GM18502 (cell line): Measurements from ENCODE around the gene LCN10.
"Not testable (repeated sequence)": the region's sequence is repeated elsewhere in the genome, so short reads cannot be mapped to it uniquely, and the experiment has no call there.

Experiments used
- ATAC-seq: cut with Tn5 transposase; IDR thresholded peaks from one replicate; pipeline ENCODE4 v1.9.1; 2021; ENCODE audit warnings: mild to moderate bottlenecking; ENCODE audit not compliant: unreplicated experiment, poor library complexity

The LCN10 gene

DNA sequence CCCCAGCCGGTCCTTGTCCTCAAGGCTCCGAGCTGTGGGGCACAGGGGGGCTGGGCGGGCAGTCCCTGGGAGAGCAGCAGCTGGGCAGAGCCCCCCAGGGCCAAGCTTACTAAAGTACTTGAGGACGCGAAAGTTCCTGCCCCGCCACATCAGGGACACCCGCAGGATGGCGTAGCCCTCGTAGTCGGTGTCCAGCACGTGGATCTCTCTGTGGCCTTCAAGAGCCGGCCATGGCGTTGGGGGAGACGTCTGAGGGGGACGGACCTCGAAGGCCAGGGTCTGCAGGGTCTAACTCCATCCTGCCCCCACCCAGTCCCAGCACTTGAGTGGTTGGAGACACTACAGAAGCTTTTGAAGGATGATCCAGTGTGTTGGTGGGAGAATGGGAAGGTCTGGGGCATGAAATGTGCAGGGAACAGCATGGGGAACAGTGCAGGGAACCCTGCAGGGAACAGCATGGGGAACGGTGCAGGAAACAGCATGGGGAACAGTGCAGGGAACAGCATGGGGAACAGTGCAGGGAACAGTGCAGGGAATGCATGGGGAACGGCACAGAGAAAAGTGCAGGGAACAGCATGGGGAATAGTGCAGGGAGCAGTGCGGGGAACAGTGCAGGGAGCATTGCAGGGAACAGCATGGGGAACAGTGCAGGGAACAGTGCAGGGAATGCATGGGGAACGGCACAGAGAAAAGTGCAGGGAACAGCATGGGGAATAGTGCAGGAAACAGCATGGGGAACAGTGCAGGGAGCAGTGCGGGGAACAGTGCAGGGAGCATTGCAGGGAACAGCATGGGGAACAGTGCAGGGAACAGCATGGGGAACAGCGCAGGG, 12.8 kb upstream of the LCN10 start:
- not testable (repeated sequence) for ATAC-seq

- no peak for ATAC-seq
Measured at GRCh38 chr9:136754626-136755301, 12.0 kb upstream of the LCN10 start.

GRCh38 chr9:136754059-136754572, 11.4 kb upstream of the LCN10 start:
- ATAC-seq = no peak

DNA sequence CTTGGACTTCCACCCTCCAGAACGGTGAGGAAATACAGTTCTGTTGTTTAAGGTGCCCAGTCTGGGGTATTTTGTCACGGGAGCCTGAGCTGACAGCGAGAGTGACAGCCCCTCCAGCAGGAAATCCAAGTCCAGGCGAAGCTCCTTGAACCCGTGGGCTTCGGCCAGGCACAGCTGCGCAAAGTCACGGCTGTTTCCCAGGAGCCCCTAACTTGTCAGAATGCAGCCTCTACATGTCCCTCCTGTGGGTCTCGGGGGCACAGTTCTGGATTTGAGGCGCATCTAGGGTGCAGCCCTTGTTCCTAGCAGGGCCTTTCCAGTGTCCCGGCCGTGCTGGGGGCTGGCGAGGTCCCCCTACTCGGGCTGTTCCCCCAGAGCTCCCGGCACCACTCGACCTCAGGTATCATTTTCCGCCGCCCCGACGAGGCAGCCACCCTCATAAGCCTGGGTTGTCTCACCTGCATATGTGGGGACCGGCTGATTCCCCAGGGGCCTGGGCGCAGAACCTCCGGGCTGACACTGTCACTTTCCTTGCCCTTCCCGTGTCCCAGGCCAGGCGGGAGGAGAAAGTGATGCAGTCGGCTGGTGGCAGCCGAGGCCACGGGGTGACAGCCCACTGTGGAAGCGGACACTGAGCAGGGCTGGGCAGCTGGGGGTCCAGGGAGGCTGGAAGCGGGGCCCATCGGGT, 10.8 kb upstream of the LCN10 start:
- no peak for ATAC-seq

GRCh38 chr9:136751814-136752213, 9.1 kb upstream of the LCN10 start:
- ATAC-seq = no peak

- ATAC-seq = no peak
Measured at GRCh38 chr9:136751244-136751643, 8.5 kb upstream of the LCN10 start.

DNA sequence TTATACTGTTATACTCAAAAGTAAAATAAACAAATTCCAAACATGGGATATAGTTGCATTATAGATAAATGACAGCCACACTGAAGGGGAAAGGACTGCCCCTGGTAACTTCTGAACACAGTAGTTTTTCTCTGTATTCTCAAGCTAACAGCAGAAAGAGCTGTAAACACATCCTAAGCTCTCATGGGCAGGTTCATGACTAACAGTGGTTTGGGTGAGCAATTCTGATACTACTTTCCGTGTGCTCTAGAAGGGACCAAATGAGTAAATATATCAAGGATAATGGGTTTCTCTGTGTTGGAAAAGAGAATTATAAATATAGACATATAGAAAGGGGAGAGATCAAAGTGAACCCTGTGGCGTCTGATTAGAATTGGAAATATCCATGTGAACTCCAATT, 7.8 kb upstream of the LCN10 start:
- no peak for ATAC-seq

DNA sequence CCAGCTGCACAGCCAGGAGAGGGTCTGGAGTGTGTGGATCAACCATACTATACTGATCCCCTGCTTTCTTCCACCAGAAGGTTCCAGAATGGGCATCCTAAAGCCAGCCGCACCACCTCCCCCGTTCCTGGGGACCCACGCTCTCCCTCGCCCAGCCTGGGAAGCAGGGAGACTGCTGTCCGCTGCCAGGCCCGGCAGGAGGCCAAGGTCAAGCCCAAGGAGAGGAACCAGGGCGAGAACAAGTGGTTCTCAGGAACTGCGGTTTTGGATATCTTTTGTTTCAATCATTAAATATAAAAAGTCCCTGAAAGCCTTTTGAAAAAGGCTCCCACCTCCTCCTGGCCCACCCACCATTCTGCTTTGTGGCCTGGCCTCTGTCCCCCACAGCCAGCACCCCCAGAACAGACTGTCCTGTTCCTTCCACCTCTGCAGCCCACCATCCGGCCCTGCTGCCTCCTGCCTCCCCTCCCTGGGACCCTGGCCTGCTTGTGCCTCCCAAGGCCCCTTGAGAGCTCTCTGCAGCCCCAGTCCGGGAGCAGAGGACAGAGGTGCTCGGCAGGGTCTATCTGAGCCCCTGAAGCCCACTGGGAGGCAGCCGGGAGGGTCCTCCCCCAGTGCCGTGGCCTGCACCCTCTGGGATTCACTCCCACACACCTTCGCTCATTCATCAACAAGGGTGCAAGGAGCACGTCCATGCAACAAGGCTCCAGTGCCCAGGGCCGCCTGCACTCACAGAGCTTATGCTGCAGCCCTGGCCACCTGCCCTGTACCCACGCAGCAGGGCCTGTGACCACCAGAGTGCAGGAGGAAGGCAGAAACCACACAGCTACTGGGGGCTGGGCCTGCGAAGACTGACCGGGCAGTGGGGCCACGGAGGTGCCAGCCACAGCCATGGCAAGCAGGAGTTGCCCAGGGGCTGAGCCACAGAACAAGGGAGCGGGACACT, 6.2 kb upstream of the LCN10 start:
- ATAC-seq = no peak

GRCh38 chr9:136748201-136748600, 5.5 kb upstream of the LCN10 start, which contains the start of gene LCN6:
LCN6 (minus strand) TSS chr9:136748525; CDS start chr9:136748483, 42 bp downstream.
- no peak for ATAC-seq

GRCh38 chr9:136747161-136748060, 4.7 kb upstream of the LCN10 start:
- no peak for ATAC-seq

GRCh38 chr9:136746621-136747020, 3.9 kb upstream of the LCN10 start:
- ATAC-seq = no peak

DNA sequence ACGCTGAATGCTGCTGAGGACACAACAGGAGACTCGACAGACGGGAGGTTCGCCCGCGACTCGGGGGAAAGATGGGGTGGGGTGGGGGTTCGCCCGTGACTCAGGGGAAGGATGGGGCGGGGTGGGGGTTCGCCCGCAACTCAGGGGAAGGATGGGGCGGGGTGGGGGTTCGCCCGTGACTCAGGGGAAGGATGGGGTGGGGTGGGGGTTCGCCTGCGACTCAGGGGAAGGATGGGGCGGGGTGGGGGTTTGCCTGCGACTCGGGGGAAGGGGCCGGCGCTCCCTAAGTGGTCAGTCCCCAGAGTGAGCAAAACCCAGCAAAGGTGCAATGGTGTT, 3.4 kb upstream of the LCN10 start:
- no peak for ATAC-seq

GRCh38 chr9:136745389-136746154, 2.8 kb upstream of the LCN10 start:
- no peak for ATAC-seq

DNA sequence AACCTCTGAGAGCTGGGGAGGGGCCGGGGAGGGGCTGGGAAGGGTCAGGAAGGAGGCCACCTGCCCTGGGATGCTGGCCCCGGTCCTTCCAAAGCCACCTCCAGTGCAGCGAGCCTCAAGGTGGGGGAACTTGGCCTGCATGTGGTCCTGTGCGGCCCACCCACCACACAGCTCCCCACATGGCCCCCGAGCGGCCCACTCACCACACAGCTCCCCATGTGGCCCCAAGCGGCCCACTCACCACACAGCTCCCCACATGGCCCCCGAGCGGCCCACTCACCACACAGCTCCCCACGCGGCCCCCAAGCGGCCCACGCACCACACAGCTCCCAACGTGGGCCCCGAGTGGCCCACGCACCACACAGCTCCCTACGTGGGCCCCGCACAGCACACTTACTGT, 2.0 kb upstream of the LCN10 start:
- ATAC-seq = no peak

GRCh38 chr9:136743639-136744211, 985 bp upstream of the LCN10 start:
- no peak for ATAC-seq

DNA sequence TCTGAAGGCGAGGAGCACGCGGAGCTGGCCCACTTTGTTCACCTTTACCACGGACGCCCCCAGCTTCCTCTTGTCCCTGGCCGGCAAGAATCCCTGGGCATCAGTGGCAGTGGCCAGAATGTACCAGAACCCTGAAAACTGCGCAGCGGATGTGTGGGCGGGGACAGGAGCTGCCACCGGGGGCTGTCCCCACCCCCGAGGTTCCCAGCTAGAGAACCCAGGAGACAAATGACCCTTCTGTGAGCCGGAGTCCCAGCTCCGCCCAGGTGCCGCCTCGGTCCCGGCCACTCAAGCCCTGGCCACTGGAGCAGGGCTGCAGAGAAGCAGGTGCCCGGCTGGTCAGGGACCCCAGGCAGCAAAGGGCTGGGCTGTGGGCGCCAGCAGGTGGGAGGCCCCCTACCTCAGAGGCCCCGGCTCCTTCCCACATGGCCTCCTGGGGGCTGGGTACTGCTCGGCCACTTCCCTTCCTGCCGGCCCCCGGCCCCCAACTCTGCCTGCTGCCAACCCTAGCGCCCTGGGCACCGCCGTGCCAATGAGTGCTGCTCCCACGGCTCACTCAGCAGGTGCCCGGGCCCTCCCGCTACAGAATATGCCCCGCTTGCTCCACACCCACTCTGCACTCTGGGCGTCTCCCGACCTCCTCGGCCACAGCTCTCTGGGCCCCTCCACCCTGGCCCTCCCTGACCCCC, 713 bp downstream of the LCN10 start:
- no peak for ATAC-seq
